Gastrocnemius medialis (tissue), 4 donors: ENCODE measurements around the gene SKIC2. TPM values are rescaled to one million over a fixed set of nuclear protein-coding genes. Genes with fewer than 3 reads are reported as not detected.

Experiments
- ATAC-seq, 2 donors: fragments of 150-250 bp; one replicate each; pipeline ENCODE4 v1.9.1; 2016
- DNase-seq, 2 donors: peaks; one replicate each; pipeline ENCODE4 v3.0.0-alpha.2; 2019
- H3K27ac ChIP-seq, 4 donors: fragments of 200-600 bp; sonication (generic); 1 replicate in 1 of 4; 2 replicates in 3 of 4; pipeline ENCODE4 v1.5.1; 2016 to 2018; ENCODE audit warnings: mild to moderate bottlenecking in 2 of 4, moderate library complexity in 1 of 4
- H3K27me3 ChIP-seq, 3 donors: fragments of 200-600 bp; sonication (generic) in 2 of 3; 1 replicate in 1 of 3; 2 replicates in 2 of 3; pipeline versions ENCODE4 v1.5.1 to v1.6.0; 2016 to 2019; ENCODE audit warnings: mild to moderate bottlenecking in 1 of 3, moderate library complexity in 1 of 3
- H3K36me3 ChIP-seq, 2 donors: fragments of 200-600 bp; sonication (generic) in 1 of 2; one replicate each; pipeline ENCODE4 v1.5.1; 2017 to 2018
- H3K4me1 ChIP-seq, 2 donors: fragments of 200-600 bp; sonication (generic) in 1 of 2; one replicate each; pipeline ENCODE4 v1.5.1; 2016 to 2017; ENCODE audit warnings: mild to moderate bottlenecking in 2 of 2
- H3K4me3 ChIP-seq, 4 donors: fragments of 200-600 bp; sonication (generic) in 3 of 4; 1 replicate in 1 of 4; 2 replicates in 3 of 4; pipeline ENCODE4 v1.5.1; 2016 to 2019; ENCODE audit warnings: mild to moderate bottlenecking in 2 of 4
- H3K9me3 ChIP-seq, 3 donors: fragments of 200-600 bp; sonication (generic) in 2 of 3; 1 replicate in 1 of 3; 2 replicates in 2 of 3; pipeline ENCODE4 v1.5.1; 2016 to 2019
- POLR2A ChIP-seq, 2 donors: fragments of 450-650 bp; IDR thresholded peaks; one replicate each; pipeline ENCODE4 v1.6.1; 2017; ENCODE audit warnings: antibody characterized with exemption in 2 of 2, mild to moderate bottlenecking in 2 of 2, moderate library complexity in 2 of 2
- in situ Hi-C, 4 donors: fragments of 200-750 bp; cut with MboI; loops; one replicate each; pipeline versions ENCODE4 v1.15.0 to v1.8.0; 2017; ENCODE audit warnings: low sequenced_read_pairs in 4 of 4
- intact Hi-C: fragments of 100-400 bp; cut with DNase I; formaldehyde crosslinking; loops from one replicate; pipeline ENCODE4 v1.15.1; 2023; ENCODE audit warnings: low total_unique reads
- total RNA-seq, 4 donors: library from RNA; depleted of rRNA; stranded (reverse); fragments of >200 nt; gene quantifications; one replicate each; pipeline versions ENCODE4 v1.1.0 to v1.2.3, GENCODE V29; 2016
- TF ChIP-seq, protein P1 (sequence below), 5 experiments: fragments of 450-650 bp in 3 of 5; fragments of 200-600 bp in 2 of 5; sonication (generic) in 2 of 5; IDR thresholded peaks in 4 of 5; conservative IDR thresholded peaks in 1 of 5; 1 replicate in 4 of 5; 2 replicates in 1 of 5; pipeline ENCODE4 v1.5.1; 2016 to 2019; ENCODE audit warnings: antibody characterized with exemption in 5 of 5, mild to moderate bottlenecking in 3 of 5, moderate library complexity in 3 of 5

The SKIC2 gene
- total RNA-seq, 4 donors from 2014 or later: 21.2 to 51.9 (median 22.7) TPM

DNA sequence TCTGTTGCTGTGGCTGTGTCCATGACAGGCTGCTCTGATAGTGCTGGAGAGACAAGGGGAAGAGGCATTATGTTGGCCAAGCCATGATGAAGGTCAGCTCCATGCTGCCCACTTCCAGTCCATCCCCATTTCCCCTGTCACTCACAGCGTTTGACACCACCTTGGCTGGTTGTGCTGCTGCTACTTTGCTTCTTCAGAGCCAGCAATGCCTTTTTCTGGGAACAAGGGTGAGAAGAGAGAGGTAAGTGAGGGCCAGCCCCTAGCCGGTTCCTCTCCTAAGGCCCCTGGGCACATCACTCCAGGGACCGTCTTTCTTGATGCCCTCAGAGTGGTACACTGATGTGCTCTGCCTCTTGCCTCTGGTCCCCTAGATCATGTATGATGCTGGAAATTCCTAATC, 2.2 kb upstream of the SKIC2 start:
- in situ Hi-C loops: loop anchor here (10.0 to 25.0 kb wide), 8 partner anchors 52 to 1006 kb away; partner anchors contain the start of genes ZBTB12 (in 2 of the 4), AGER (in 1 of the 4), AGPAT1 (in 1 of the 4) and APOM (in 1 of the 4)
- Histone ChIP-seq H3K9me3 (no peaks in the 10 kb centered on the region), H3K27ac (no peak overlapping the region), H3K36me3 (peaks cover 0 to 73% of the 10 kb centered on the region in 2 donors), H3K27me3 (no peaks in the 10 kb centered on the region), H3K4me1 (peaks cover 17 to 20% of the 10 kb centered on the region in 2 donors), H3K4me3 (no peak overlapping the region)
- intact Hi-C loops: loop anchor here (5.0 to 10.0 kb wide), 2 partner anchors 409 to 1402 kb away; partner anchors contain the start of genes ATP6V1G2, GNL1, NFKBIL1 and PRR3
- no peak for DNase-seq
- TF ChIP-seq POLR2A (IDR thresholded peaks at IDR 0.05): no peak
- TF ChIP-seq, protein P1, sequence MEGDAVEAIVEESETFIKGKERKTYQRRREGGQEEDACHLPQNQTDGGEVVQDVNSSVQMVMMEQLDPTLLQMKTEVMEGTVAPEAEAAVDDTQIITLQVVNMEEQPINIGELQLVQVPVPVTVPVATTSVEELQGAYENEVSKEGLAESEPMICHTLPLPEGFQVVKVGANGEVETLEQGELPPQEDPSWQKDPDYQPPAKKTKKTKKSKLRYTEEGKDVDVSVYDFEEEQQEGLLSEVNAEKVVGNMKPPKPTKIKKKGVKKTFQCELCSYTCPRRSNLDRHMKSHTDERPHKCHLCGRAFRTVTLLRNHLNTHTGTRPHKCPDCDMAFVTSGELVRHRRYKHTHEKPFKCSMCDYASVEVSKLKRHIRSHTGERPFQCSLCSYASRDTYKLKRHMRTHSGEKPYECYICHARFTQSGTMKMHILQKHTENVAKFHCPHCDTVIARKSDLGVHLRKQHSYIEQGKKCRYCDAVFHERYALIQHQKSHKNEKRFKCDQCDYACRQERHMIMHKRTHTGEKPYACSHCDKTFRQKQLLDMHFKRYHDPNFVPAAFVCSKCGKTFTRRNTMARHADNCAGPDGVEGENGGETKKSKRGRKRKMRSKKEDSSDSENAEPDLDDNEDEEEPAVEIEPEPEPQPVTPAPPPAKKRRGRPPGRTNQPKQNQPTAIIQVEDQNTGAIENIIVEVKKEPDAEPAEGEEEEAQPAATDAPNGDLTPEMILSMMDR (IDR thresholded peaks at IDR 0.05 in 4 of 5, conservative IDR thresholded peaks at IDR 0.05 in 1 of 5): no peak
- ATAC-seq: no peak

DNA sequence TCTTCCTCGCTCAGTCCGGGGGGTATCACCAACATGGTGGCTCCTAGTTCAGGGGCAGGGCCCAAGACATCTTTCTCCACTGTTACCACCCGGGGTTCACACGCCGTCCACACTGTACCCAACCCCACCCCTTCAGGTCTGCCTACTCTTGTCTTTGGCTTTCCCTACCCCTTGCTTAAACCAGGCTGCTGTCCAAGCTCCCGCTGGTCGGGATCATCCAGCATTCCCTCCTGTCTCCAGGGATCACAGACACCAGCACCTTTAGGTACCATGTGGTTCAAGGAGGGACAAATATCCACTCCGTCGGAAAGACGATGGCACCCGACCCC, 599 bp upstream of the SKIC2 start:
- H3K27ac ChIP-seq: peak overlapping the region; percentile 82 to 89 (median 87)
- H3K9me3 ChIP-seq: no peaks in the 10 kb centered on the region
- H3K36me3 ChIP-seq: peaks cover 0 to 74% of the 10 kb centered on the region in 2 donors
- peak overlapping the region; percentile 82 to 94 (median 88) for H3K4me3 ChIP-seq
- in situ Hi-C loops: loop anchor here (10.0 to 25.0 kb wide), 8 partner anchors 54 to 1004 kb away; partner anchors contain the start of genes ZBTB12 (in 2 of the 4), AGER (in 1 of the 4), AGPAT1 (in 1 of the 4) and APOM (in 1 of the 4)
- H3K4me1 ChIP-seq: peaks cover 17 to 20% of the 10 kb centered on the region in 2 donors
- no peak for DNase-seq
- intact Hi-C loops: loop anchor here (1.0 to 10.0 kb wide), 6 partner anchors 56 to 1404 kb away; partner anchors contain the start of genes ATP6V1G2, GNL1, LY6G5C and NFKBIL1
- peak in 1 of 2 donors; percentile 3 for ATAC-seq
- H3K27me3 ChIP-seq: no peaks in the 10 kb centered on the region
- TF ChIP-seq, protein P1 (IDR thresholded peaks at IDR 0.05 in 4 of 5, conservative IDR thresholded peaks at IDR 0.05 in 1 of 5): no peak
- TF ChIP-seq POLR2A (IDR thresholded peaks at IDR 0.05): no peak

DNA sequence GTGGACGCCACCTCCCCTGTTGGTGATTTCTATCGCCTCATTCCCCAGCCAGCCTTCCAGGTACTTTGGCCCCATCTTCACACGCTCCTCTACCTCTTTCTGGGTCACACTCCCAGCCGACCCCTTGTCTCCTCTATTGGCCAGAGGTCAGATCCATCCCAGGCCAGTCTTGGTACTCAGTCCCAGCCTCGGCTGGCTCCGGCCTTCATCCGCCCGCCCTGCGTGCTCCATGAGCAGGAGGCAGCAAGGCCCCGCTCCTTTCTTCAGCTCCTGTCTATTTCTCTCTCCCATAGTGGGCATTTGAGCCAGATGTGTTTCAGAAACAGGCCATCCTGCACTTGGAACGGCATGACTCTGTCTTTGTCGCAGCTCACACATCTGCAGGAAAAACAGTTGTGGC, 2.6 kb downstream of the SKIC2 start:
- no peak for TF ChIP-seq POLR2A (IDR thresholded peaks at IDR 0.05)
- TF ChIP-seq, protein P1 (IDR thresholded peaks at IDR 0.05 in 4 of 5, conservative IDR thresholded peaks at IDR 0.05 in 1 of 5): no peak
- ATAC-seq (no peak), DNase-seq (no peak)
- no peaks in the 10 kb centered on the region for H3K9me3 ChIP-seq
- peaks cover 0 to 74% of the 10 kb centered on the region in 2 donors for H3K36me3 ChIP-seq
- H3K27ac ChIP-seq: no peak overlapping the region
- H3K27me3 ChIP-seq: no peaks in the 10 kb centered on the region
- intact Hi-C loops (no loop called here), in situ Hi-C loops (loop anchor here (25.0 kb wide), 6 partner anchors 101 to 1001 kb away; partner anchors contain the start of genes AGER (in 1 of the 4), AGPAT1 (in 1 of the 4), APOM (in 1 of the 4) and ATF6B (in 1 of the 4))
- no peak overlapping the region for H3K4me3 ChIP-seq
- peaks cover 17 to 20% of the 10 kb centered on the region in 2 donors for H3K4me1 ChIP-seq

DNA sequence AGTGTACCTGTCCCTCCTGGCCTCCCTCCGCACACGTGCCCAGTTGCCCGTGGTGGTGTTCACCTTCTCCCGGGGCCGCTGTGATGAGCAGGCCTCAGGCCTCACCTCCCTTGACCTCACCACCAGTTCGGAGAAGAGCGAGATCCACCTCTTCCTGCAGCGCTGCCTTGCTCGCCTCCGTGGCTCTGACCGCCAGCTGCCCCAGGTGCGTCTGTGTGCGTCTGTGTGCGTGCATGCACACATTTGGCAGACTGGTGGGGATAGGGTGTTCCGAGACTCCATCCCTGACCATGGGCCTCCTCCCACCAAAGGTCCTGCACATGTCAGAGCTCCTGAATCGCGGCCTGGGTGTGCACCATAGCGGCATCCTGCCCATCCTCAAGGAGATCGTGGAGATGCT, 4.9 kb downstream of the SKIC2 start:
- in situ Hi-C loops (loop anchor here (25.0 kb wide), 6 partner anchors 98 to 998 kb away; partner anchors contain the start of genes AGER (in 1 of the 4), AGPAT1 (in 1 of the 4), APOM (in 1 of the 4) and ATF6B (in 1 of the 4)), intact Hi-C loops (no loop called here)
- Histone ChIP-seq H3K27me3 (no peaks in the 10 kb centered on the region), H3K4me1 (peaks cover 4 to 7% of the 10 kb centered on the region in 2 donors), H3K4me3 (no peak overlapping the region), H3K9me3 (no peaks in the 10 kb centered on the region), H3K36me3 (peaks cover 0 to 74% of the 10 kb centered on the region in 2 donors), H3K27ac (no peak overlapping the region)
- no peak for TF ChIP-seq POLR2A (IDR thresholded peaks at IDR 0.05)
- TF ChIP-seq, protein P1 (IDR thresholded peaks at IDR 0.05 in 4 of 5, conservative IDR thresholded peaks at IDR 0.05 in 1 of 5): no peak
- DNase-seq (no peak), ATAC-seq (no peak)
